ENCODE data around the gene SUV39H2.
"Not testable (repeated sequence)": the region's sequence is repeated elsewhere in the genome, so short reads cannot be mapped to it uniquely, and the experiment has no call there.

Gene SUV39H2

DNA sequence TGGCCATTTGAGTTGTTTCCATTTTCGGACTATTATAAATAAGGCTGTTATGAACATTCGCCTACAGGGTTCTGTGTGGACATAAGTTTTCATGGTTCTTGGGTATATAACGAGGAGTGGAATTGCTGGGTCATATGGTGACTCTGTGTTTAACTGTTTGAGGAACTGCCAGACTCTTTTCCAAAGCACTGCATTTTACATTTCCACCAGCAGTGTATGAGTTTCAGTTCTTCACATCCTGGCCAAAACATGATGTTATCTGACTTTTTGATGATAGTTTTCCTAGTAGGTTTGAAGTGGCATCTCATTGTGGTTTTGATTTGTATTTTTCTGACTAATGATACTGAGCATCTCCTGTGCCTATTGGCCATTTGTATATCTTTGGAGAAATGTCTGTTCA is 5.4 kb downstream of the SUV39H2 start:
- TF ChIP-seq, protein P1, sequence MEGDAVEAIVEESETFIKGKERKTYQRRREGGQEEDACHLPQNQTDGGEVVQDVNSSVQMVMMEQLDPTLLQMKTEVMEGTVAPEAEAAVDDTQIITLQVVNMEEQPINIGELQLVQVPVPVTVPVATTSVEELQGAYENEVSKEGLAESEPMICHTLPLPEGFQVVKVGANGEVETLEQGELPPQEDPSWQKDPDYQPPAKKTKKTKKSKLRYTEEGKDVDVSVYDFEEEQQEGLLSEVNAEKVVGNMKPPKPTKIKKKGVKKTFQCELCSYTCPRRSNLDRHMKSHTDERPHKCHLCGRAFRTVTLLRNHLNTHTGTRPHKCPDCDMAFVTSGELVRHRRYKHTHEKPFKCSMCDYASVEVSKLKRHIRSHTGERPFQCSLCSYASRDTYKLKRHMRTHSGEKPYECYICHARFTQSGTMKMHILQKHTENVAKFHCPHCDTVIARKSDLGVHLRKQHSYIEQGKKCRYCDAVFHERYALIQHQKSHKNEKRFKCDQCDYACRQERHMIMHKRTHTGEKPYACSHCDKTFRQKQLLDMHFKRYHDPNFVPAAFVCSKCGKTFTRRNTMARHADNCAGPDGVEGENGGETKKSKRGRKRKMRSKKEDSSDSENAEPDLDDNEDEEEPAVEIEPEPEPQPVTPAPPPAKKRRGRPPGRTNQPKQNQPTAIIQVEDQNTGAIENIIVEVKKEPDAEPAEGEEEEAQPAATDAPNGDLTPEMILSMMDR (IDR thresholded peaks at IDR 0.05; ENCODE audit: borderline replicate concordance, control extremely low read depth, extremely low read depth, insufficient read depth, missing control alignments): no peak
- in situ Hi-C loops (cut with MboI; ENCODE audit: low sequenced_read_pairs, unreplicated experiment): no loop called here
- no peak for DNase-seq (ENCODE audit: low spot score)

DNA sequence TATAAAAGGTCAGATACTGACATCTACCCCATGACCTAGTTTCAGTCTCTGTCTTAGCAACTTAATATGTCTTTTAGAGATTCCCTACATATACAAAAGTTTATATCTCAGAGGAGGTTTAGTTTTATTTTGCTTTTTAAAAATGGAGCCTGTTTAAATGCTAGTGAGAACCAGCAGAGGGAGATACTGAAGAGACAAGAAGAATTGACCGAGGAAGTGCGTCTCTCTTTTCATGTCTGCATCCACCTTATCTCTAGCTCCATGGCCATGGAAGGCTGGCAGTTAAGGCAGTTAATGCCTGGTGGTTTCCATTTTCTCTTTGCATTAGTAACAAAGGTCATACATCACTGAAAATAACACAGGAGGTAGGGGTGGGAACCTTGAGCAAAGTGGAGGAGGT is 10.7 kb downstream of the SUV39H2 start:
- in situ Hi-C loops (cut with MboI; ENCODE audit: low sequenced_read_pairs, unreplicated experiment): no loop called here
- TF ChIP-seq, protein P1 (IDR thresholded peaks at IDR 0.05; ENCODE audit: borderline replicate concordance, control extremely low read depth, extremely low read depth, insufficient read depth, missing control alignments): no peak
- DNase-seq (ENCODE audit: low spot score): peak; percentile 35

DNA sequence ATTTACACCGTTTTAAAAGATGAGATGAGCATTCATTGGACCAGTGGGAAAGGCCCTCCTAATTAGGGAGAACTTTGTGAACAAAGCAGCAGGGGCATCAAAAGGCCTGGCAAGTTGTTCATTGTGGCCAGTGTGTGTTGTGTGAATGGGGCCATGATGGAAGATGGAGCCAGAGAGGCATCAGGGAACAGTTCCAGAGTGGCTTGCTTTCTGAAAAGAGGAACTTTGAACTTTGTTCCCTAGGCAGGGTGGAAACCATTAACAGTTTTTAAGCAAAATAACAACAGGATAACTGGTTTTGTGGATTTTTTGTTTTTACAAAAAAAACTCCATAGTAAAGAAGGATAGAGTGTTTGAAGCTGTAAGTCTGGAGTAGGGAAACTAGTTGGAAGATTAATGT is 12.5 kb downstream of the SUV39H2 start:
- in situ Hi-C loops (cut with MboI; ENCODE audit: low sequenced_read_pairs, unreplicated experiment): no loop called here
- TF ChIP-seq, protein P1 (IDR thresholded peaks at IDR 0.05; ENCODE audit: borderline replicate concordance, control extremely low read depth, extremely low read depth, insufficient read depth, missing control alignments): no peak
- DNase-seq (ENCODE audit: low spot score): no peak

DNA sequence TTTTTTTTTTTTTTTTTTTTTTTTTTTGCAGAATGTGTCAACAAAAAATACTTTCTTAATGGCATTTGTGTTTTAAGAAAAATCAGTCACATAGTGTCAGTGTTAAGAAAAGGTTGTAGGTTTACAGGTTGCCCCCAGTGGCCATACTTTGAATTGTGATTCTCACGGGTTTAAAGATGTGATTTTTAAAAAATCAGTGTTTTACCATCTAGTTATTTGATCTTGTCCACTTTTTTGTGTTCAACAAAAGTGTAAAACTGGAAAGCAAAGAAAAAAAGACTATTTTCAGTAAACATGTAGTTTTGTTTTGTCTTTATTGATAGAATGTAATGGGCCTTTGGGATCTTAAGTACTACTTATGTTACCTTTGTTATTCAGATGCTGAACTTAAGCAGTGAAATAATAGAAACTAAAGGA is 25.7 kb downstream of the SUV39H2 start:
- in situ Hi-C loops (cut with MboI; ENCODE audit: low sequenced_read_pairs, unreplicated experiment): no loop called here
- no peak for DNase-seq (ENCODE audit: low spot score)
- TF ChIP-seq, protein P1 (IDR thresholded peaks at IDR 0.05; ENCODE audit: borderline replicate concordance, control extremely low read depth, extremely low read depth, insufficient read depth, missing control alignments): no peak

- TF ChIP-seq, protein P1 (IDR thresholded peaks at IDR 0.05; ENCODE audit: borderline replicate concordance, control extremely low read depth, extremely low read depth, insufficient read depth, missing control alignments): no peak
- in situ Hi-C loops (cut with MboI; ENCODE audit: low sequenced_read_pairs, unreplicated experiment): no loop called here
- DNase-seq (ENCODE audit: low spot score): no peak
Observed at GRCh38 chr10:14904864-14905263, 26.2 kb downstream of the SUV39H2 start.

GRCh38 chr10:14905890-14906289 is 27.2 kb downstream of the SUV39H2 start:
- TF ChIP-seq, protein P1 (IDR thresholded peaks at IDR 0.05; ENCODE audit: borderline replicate concordance, control extremely low read depth, extremely low read depth, insufficient read depth, missing control alignments): no peak
- no peak for DNase-seq (ENCODE audit: low spot score)
- in situ Hi-C loops (cut with MboI; ENCODE audit: low sequenced_read_pairs, unreplicated experiment): no loop called here

DNA sequence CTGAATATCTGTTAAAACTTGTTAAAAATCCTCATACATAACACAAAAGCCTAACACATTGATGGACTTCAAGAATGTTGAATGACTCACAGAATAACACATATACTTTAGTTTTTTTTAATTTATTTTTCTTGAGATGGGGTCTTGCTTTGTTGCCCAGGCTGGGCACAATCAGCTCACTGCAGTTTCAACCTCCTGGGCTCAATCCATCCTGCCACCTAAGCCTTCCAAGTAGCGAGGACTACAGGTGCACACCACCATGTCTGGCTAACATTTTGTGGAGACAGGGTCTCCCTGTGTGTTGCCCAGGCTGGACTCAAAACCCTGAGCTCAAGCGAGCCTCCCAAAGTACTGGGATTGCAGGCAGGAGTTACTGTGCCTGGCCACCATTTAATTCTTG is 28.1 kb downstream of the SUV39H2 start:
- in situ Hi-C loops (cut with MboI; ENCODE audit: low sequenced_read_pairs, unreplicated experiment): no loop called here
- TF ChIP-seq, protein P1 (IDR thresholded peaks at IDR 0.05; ENCODE audit: borderline replicate concordance, control extremely low read depth, extremely low read depth, insufficient read depth, missing control alignments): no peak
- no peak for DNase-seq (ENCODE audit: low spot score)

DNA sequence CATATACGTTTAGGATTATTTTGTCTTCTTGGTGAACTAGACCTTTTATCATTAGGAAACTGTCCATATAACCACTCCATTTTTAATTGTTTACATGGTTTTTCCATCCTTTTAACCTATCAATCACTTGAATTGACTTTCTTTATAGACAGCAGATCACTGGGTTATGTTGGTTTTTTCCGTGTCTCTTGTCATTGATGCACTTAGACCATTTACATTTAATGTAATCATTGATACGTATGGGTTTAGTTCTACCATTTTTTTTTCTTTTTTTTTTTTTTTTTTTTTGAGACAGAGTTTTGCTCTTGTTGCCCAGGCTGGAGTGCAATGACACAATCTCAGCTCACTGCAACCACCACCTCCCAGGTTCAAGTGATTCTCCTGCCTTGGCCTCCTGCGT is 28.9 kb downstream of the SUV39H2 start:
- in situ Hi-C loops (cut with MboI; ENCODE audit: low sequenced_read_pairs, unreplicated experiment); DNase-seq (ENCODE audit: low spot score): not testable (repeated sequence)

All from GM13976 (cell line).